Testis (tissue), 2 donors: ENCODE results near the gene TBL1X.

ENCODE experiments used
- CTCF ChIP-seq, 3 experiments: fragments of 450-650 bp in 2 of 3; fragments of 200-600 bp in 1 of 3; sonication (generic) in 1 of 3; IDR thresholded peaks; one replicate each; pipeline ENCODE4 v1.5.1; 2016 to 2019; ENCODE audit warnings: antibody characterized with exemption in 3 of 3, mild to moderate bottlenecking in 2 of 3, moderate library complexity in 1 of 3
- POLR2A ChIP-seq: fragments of 450-650 bp; IDR thresholded peaks from one replicate; pipeline ENCODE4 v1.6.1; 2017; ENCODE audit warnings: antibody characterized with exemption, mild to moderate bottlenecking, moderate library complexity

DNA sequence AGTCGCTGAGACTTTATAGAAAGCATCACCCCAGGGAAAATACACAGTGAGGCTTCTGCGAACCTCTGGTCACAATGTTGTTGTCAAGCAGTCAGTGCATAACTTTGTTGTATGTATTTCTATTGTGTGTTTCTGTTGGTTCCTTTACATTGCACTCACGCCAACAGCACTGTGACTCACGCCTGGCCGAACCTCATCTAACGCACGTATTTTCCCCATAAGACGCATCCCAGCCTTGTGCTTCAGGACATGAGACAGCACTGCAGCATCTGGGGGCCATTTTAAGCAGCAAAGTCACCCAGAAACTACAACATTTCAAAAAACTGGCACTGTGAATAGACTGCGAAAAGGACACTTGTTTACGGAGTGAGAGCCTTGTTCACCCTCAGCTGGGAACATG is 30.6 kb downstream of the TBL1X start:
- TF ChIP-seq CTCF (IDR thresholded peaks at IDR 0.05), result no peak
- no peak for TF ChIP-seq POLR2A
